HEK293T (cell line): ENCODE results near the gene SLCO3A1.

Experiments used
- ARNT ChIP-seq: fragments of 450-650 bp; IDR thresholded peaks from 2 replicates; pipeline ENCODE4 v1.6.1; 2017; ENCODE audit warnings: mild to moderate bottlenecking
- CTBP1 ChIP-seq: fragments of 450-650 bp; IDR thresholded peaks from 2 replicates; pipeline ENCODE4 v1.6.1; 2016; ENCODE audit warnings: borderline replicate concordance
- ELF4 ChIP-seq: fragments of 450-650 bp; IDR thresholded peaks from 2 replicates; pipeline ENCODE4 v1.6.1; 2017; ENCODE audit warnings: antibody characterized with exemption
- FOXA1 ChIP-seq: fragments of 450-650 bp; IDR thresholded peaks from 2 replicates; pipeline ENCODE4 v1.6.1; 2016; ENCODE audit warnings: mild to moderate bottlenecking
- FOXK2 ChIP-seq: fragments of 450-650 bp; IDR thresholded peaks from 2 replicates; pipeline ENCODE4 v1.6.1; 2016; ENCODE audit warnings: mild to moderate bottlenecking
- FOXM1 ChIP-seq: fragments of 450-650 bp; IDR thresholded peaks from 2 replicates; pipeline ENCODE4 v1.6.1; 2017; ENCODE audit warnings: mild to moderate bottlenecking, borderline replicate concordance
- HDGF ChIP-seq: fragments of 450-650 bp; IDR thresholded peaks from 2 replicates; pipeline ENCODE4 v1.6.1; 2017; ENCODE audit warnings: antibody characterized with exemption, borderline replicate concordance
- L3MBTL2 ChIP-seq: fragments of 450-650 bp; conservative IDR thresholded peaks from 2 replicates; pipeline ENCODE4 v1.6.1; 2016; ENCODE audit warnings: mild to moderate bottlenecking
- LEF1 ChIP-seq: fragments of 450-650 bp; IDR thresholded peaks from 2 replicates; pipeline ENCODE4 v1.6.1; 2017; ENCODE audit warnings: mild to moderate bottlenecking, borderline replicate concordance
- NFRKB ChIP-seq: fragments of 450-650 bp; IDR thresholded peaks from 2 replicates; pipeline ENCODE4 v1.6.1; 2016; ENCODE audit warnings: mild to moderate bottlenecking, moderate library complexity
- PKNOX1 ChIP-seq: fragments of 450-650 bp; IDR thresholded peaks from 2 replicates; pipeline ENCODE4 v1.6.1; 2016
- SP1 ChIP-seq: fragments of 450-650 bp; IDR thresholded peaks from 2 replicates; pipeline ENCODE4 v1.6.1; 2017
- SUZ12 ChIP-seq: fragments of 450-650 bp; IDR thresholded peaks from 2 replicates; pipeline ENCODE4 v1.6.1; 2016; ENCODE audit warnings: mild to moderate bottlenecking
- ZNF384 ChIP-seq: fragments of 450-650 bp; IDR thresholded peaks from 2 replicates; pipeline ENCODE4 v1.6.1; 2016

GRCh38 chr15:91912336-91912735, 58.8 kb downstream of the SLCO3A1 start:
- TF ChIP-seq CTBP1: no peak
- no peak for TF ChIP-seq HDGF
- TF ChIP-seq ARNT: no peak
- TF ChIP-seq SP1: no peak
- TF ChIP-seq FOXM1: no peak
- TF ChIP-seq PKNOX1: no peak
- no peak for TF ChIP-seq NFRKB
- TF ChIP-seq FOXK2: no peak
- TF ChIP-seq SUZ12: no peak
- TF ChIP-seq FOXA1: no peak
- TF ChIP-seq L3MBTL2: no peak
- TF ChIP-seq LEF1: no peak
- TF ChIP-seq ELF4: no peak
- no peak for TF ChIP-seq ZNF384
